Skeletal muscle cell (primary cell): Measurements from ENCODE around the gene CADM4.
"Not testable (repeated sequence)": the region's sequence is repeated elsewhere in the genome, so short reads cannot be mapped to it uniquely, and the experiment has no call there.

Experiments
- DNase-seq: peaks from one replicate; pipeline ENCODE4 v3.0.0-alpha.2; 2010; ENCODE audit warnings: low read depth
- H3K4me3 ChIP-seq: 2 replicates; pipeline ENCODE4 v1.5.1; 2011; ENCODE audit warnings: low read depth, mild to moderate bottlenecking, control low read depth, low read length, moderate library complexity

The CADM4 gene

GRCh38 chr19:43618921-43619261 lies 20.8 kb downstream of the CADM4 start:
- H3K4me3 ChIP-seq, result peak overlapping the region; percentile 71
- no peak for DNase-seq

GRCh38 chr19:43616954-43617353 lies 22.7 kb downstream of the CADM4 start:
- no peak overlapping the region for H3K4me3 ChIP-seq

GRCh38 chr19:43616306-43616705 lies 23.3 kb downstream of the CADM4 start:
- DNase-seq, result no peak
- H3K4me3 ChIP-seq, result no peak overlapping the region

More at GRCh38 chr19:43616954-43617353, 22.7 kb downstream of the CADM4 start:
- no peak for DNase-seq

- H3K4me3 ChIP-seq, result no peak overlapping the region
- no peak for DNase-seq
These were observed 27.3 kb downstream of the CADM4 start for GRCh38 chr19:43612374-43612773.

GRCh38 chr19:43611788-43612187 lies 27.9 kb downstream of the CADM4 start, which contains the start of gene SRRM5:
Gene SRRM5 (plus strand): TSS chr19:43612088. CDS start chr19:43612122, 34 bp downstream.
- H3K4me3 ChIP-seq, result no peak within 1 kb of the TSS
- no peak for DNase-seq

GRCh38 chr19:43610493-43610892 lies 29.2 kb downstream of the CADM4 start:
- H3K4me3 ChIP-seq, result no peak overlapping the region
- DNase-seq, result no peak

GRCh38 chr19:43609872-43610271 lies 29.8 kb downstream of the CADM4 start:
- H3K4me3 ChIP-seq, result no peak overlapping the region
- no peak for DNase-seq

GRCh38 chr19:43607238-43608205 lies 32.1 kb downstream of the CADM4 start:
- no peak for DNase-seq
- no peak overlapping the region for H3K4me3 ChIP-seq

- no peak overlapping the region for H3K4me3 ChIP-seq
- DNase-seq, result no peak
These were observed 33.0 kb downstream of the CADM4 start for GRCh38 chr19:43606569-43607229.

GRCh38 chr19:43605875-43606568 lies 33.6 kb downstream of the CADM4 start:
- DNase-seq, result no peak
- H3K4me3 ChIP-seq, result no peak overlapping the region

GRCh38 chr19:43600326-43600725 lies 39.3 kb downstream of the CADM4 start:
- not testable (repeated sequence) for DNase-seq, H3K4me3 ChIP-seq

- no peak overlapping the region for H3K4me3 ChIP-seq
These were observed 39.9 kb downstream of the CADM4 start for GRCh38 chr19:43599635-43600295.

GRCh38 chr19:43598445-43599240 lies 41.0 kb downstream of the CADM4 start:
- no peak for DNase-seq

More at GRCh38 chr19:43599635-43600295, 39.9 kb downstream of the CADM4 start:
- DNase-seq, result no peak

GRCh38 chr19:43597876-43598275 lies 41.8 kb downstream of the CADM4 start:
- peak overlapping the region; percentile 65 for H3K4me3 ChIP-seq
- DNase-seq, result no peak

More at GRCh38 chr19:43598445-43599240, 41.0 kb downstream of the CADM4 start:
- no peak overlapping the region for H3K4me3 ChIP-seq

GRCh38 chr19:43596842-43597461 lies 42.7 kb downstream of the CADM4 start:
- H3K4me3 ChIP-seq, result peak overlapping the region; percentile 65
- no peak for DNase-seq

- DNase-seq, result peak; percentile 95
- H3K4me3 ChIP-seq, result peak within 1 kb of the TSS; percentile 77
These were observed 43.4 kb downstream of the CADM4 start, which contains the start of the genes IRGQ and ZNF576 for GRCh38 chr19:43595999-43596841. Gene IRGQ (minus strand): TSS chr19:43596134. CDS start chr19:43595338, 796 bp downstream. Gene ZNF576 (plus strand): TSS chr19:43596595. CDS start chr19:43597109, 514 bp downstream.

- no peak for DNase-seq
- H3K4me3 ChIP-seq, result peak overlapping the region; percentile 77
These were observed 44.0 kb downstream of the CADM4 start for GRCh38 chr19:43595605-43595998.
